ENCODE results near the gene KDM1A. TPM values are rescaled to one million over a fixed set of nuclear protein-coding genes. Genes with fewer than 3 reads are reported as not detected.

The KDM1A gene
- total and polyA plus RNA-seq, 10 donors: 18.4 to 47.2 (median 37.9) TPM

- intact Hi-C loops (cut with DNase I; ENCODE audit: low total_unique reads): no loop called here
- Histone ChIP-seq H3K9me3 (no peaks in the 10 kb centered on the region), H3K27me3 (replicated peaks in 1 of 7) (no peaks in the 10 kb centered on the region), H3K27ac (peak overlapping the region in 1 of 8 donors; percentile 60), H3K4me3 (no peak overlapping the region), H3K4me1 (peaks cover 21 to 89% (median 49%) of the 10 kb centered on the region in 6 donors), H3K36me3 (no peaks in the 10 kb centered on the region)
- no peak for DNase-seq
- no peak for TF ChIP-seq CTCF (IDR thresholded peaks at IDR 0.05 in 8 of 11, conservative IDR thresholded peaks at IDR 0.05 in 3 of 11)
- no peak for TF ChIP-seq POLR2A (IDR thresholded peaks at IDR 0.05)
- TF ChIP-seq POLR2AphosphoS5 (IDR thresholded peaks at IDR 0.05): no peak
Observed at GRCh38 chr1:23123528-23123927, 104.3 kb downstream of the KDM1A start.

- no peaks in the 10 kb centered on the region for H3K27me3 ChIP-seq (replicated peaks in 1 of 7)
- peaks cover 15 to 83% (median 46%) of the 10 kb centered on the region in 6 donors for H3K4me1 ChIP-seq
- intact Hi-C loops (cut with DNase I; ENCODE audit: low total_unique reads): no loop called here
- DNase-seq: no peak
- peak overlapping the region in 2 of 8 donors; percentile 44 to 60 for H3K27ac ChIP-seq
- no peaks in the 10 kb centered on the region for H3K9me3 ChIP-seq
- no peak overlapping the region for H3K4me3 ChIP-seq
- TF ChIP-seq CTCF (IDR thresholded peaks at IDR 0.05 in 8 of 11, conservative IDR thresholded peaks at IDR 0.05 in 3 of 11) (no peak), POLR2AphosphoS5 (IDR thresholded peaks at IDR 0.05) (no peak), POLR2A (IDR thresholded peaks at IDR 0.05) (no peak)
- 76 to 91% (median 88%) methylated on average over 4 of the region's 4 CpGs for WGBS, 5 donors
- H3K36me3 ChIP-seq: no peaks in the 10 kb centered on the region
Observed at GRCh38 chr1:23124259-23125026, 105.2 kb downstream of the KDM1A start.

- TF ChIP-seq POLR2AphosphoS5 (IDR thresholded peaks at IDR 0.05) (no peak), POLR2A (IDR thresholded peaks at IDR 0.05) (no peak), CTCF (IDR thresholded peaks at IDR 0.05 in 8 of 11, conservative IDR thresholded peaks at IDR 0.05 in 3 of 11) (no peak)
- H3K27ac ChIP-seq: no peak overlapping the region
- 76 to 82% (median 80%) methylated on average over 4 of the region's 4 CpGs for WGBS, 5 donors
- H3K9me3 ChIP-seq: no peaks in the 10 kb centered on the region
- intact Hi-C loops (cut with DNase I; ENCODE audit: low total_unique reads): no loop called here
- H3K4me3 ChIP-seq: no peak overlapping the region
- H3K4me1 ChIP-seq: peaks cover 7 to 83% (median 43%) of the 10 kb centered on the region in 6 donors
- H3K27me3 ChIP-seq (replicated peaks in 1 of 7): no peaks in the 10 kb centered on the region
- H3K36me3 ChIP-seq: no peaks in the 10 kb centered on the region
- no peak for DNase-seq
Observed at GRCh38 chr1:23125489-23125888, 106.2 kb downstream of the KDM1A start.

- Histone ChIP-seq H3K4me1 (peaks cover 4 to 77% (median 36%) of the 10 kb centered on the region in 6 donors), H3K36me3 (no peaks in the 10 kb centered on the region), H3K27me3 (replicated peaks in 1 of 7) (no peaks in the 10 kb centered on the region), H3K4me3 (no peak overlapping the region), H3K27ac (no peak overlapping the region), H3K9me3 (no peaks in the 10 kb centered on the region)
- 70 to 76% (median 75%) methylated on average over 1 of the region's 1 CpG for WGBS, 5 donors
- intact Hi-C loops (cut with DNase I; ENCODE audit: low total_unique reads): no loop called here
- no peak for DNase-seq
- TF ChIP-seq POLR2A (IDR thresholded peaks at IDR 0.05): no peak
- TF ChIP-seq CTCF (IDR thresholded peaks at IDR 0.05 in 8 of 11, conservative IDR thresholded peaks at IDR 0.05 in 3 of 11): no peak
- TF ChIP-seq POLR2AphosphoS5 (IDR thresholded peaks at IDR 0.05): no peak
Observed at GRCh38 chr1:23126200-23126599, 106.9 kb downstream of the KDM1A start.
